ENCODE data around the gene H2BK1.

DNA sequence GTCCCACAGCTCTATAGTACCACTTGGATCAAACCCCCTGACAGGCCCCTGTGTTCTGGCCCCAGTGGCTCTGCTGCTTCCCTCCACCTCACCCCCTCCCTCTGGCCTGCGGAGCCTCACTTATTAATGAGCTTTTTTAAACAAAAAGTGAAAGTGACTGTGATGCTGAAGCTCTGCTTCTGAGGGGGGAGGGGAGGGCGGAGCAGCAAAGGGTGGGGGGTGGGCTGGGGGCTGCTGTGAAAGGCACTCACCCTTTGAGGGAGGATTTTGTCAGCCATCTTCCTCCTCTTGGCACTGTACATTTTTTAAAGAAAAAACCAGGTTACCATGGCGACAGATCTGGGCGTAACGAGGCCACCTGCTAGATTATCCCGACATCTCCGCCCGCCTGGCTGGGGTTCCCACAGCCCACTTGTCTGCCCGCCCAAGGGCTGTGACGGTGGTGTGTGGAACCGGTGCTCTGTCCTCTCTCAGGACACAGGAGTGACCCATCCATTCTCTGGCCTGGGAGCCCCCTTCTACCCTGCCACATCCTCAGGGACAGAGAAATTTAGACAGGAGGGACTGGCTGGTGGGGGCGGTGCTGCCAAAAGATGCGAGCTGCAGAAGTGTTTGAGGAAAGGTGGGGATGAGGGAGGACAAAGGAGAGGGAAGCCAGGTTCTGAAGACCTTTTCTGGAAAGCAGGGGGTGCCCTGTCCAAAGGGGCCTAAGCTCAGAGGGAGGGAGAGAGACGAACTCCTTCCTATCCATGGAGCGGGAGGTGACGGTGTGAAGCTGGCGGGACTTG, 33.3 kb upstream of the H2BK1 start:
- TF ChIP-seq, protein P1, sequence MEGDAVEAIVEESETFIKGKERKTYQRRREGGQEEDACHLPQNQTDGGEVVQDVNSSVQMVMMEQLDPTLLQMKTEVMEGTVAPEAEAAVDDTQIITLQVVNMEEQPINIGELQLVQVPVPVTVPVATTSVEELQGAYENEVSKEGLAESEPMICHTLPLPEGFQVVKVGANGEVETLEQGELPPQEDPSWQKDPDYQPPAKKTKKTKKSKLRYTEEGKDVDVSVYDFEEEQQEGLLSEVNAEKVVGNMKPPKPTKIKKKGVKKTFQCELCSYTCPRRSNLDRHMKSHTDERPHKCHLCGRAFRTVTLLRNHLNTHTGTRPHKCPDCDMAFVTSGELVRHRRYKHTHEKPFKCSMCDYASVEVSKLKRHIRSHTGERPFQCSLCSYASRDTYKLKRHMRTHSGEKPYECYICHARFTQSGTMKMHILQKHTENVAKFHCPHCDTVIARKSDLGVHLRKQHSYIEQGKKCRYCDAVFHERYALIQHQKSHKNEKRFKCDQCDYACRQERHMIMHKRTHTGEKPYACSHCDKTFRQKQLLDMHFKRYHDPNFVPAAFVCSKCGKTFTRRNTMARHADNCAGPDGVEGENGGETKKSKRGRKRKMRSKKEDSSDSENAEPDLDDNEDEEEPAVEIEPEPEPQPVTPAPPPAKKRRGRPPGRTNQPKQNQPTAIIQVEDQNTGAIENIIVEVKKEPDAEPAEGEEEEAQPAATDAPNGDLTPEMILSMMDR (IDR thresholded peaks at IDR 0.05) = no peak
- no peak for TF ChIP-seq POLR2A (IDR thresholded peaks at IDR 0.05)

All from heart left ventricle (tissue), 13 donors.